IPS-18c (cell line): Measurements from ENCODE around the gene MYO1E.

ENCODE experiments used
- H3K4me3 ChIP-seq: 2 replicates; pipeline ENCODE4 v1.7.0; 2013; ENCODE audit warnings: low read depth, mild to moderate bottlenecking, low read length, moderate library complexity; ENCODE audit not compliant: insufficient read depth
- H3K9me3 ChIP-seq: one replicate; pipeline ENCODE4 v1.6.1; 2013; ENCODE audit warnings: mild to moderate bottlenecking, low read length, moderate library complexity; ENCODE audit not compliant: control insufficient read depth, insufficient read depth

The MYO1E gene

GRCh38 chr15:59335207-59335786 is 37.4 kb downstream of the MYO1E start:
- Histone ChIP-seq H3K9me3 (no peaks in the 10 kb centered on the region), H3K4me3 (no peak overlapping the region)

- Histone ChIP-seq H3K4me3 (no peak overlapping the region), H3K9me3 (no peaks in the 10 kb centered on the region)
Measured at GRCh38 chr15:59334076-59334415, 38.6 kb downstream of the MYO1E start.

GRCh38 chr15:59333401-59334075 is 39.1 kb downstream of the MYO1E start:
- Histone ChIP-seq H3K4me3 (no peak overlapping the region), H3K9me3 (no peaks in the 10 kb centered on the region)

- no peaks in the 10 kb centered on the region for H3K9me3 ChIP-seq
- H3K4me3 ChIP-seq = no peak overlapping the region
Measured at GRCh38 chr15:59332009-59332408, 40.7 kb downstream of the MYO1E start.

- H3K4me3 ChIP-seq = no peak overlapping the region
- no peaks in the 10 kb centered on the region for H3K9me3 ChIP-seq
Measured at GRCh38 chr15:59330649-59331048, 42.0 kb downstream of the MYO1E start.

- H3K9me3 ChIP-seq = no peaks in the 10 kb centered on the region
- no peak overlapping the region for H3K4me3 ChIP-seq
Measured at GRCh38 chr15:59329570-59330350, 42.9 kb downstream of the MYO1E start.

- no peaks in the 10 kb centered on the region for H3K9me3 ChIP-seq
Measured at GRCh38 chr15:59329091-59329490, 43.6 kb downstream of the MYO1E start.

GRCh38 chr15:59327942-59328341 is 44.7 kb downstream of the MYO1E start:
- no peak overlapping the region for H3K4me3 ChIP-seq
- no peaks in the 10 kb centered on the region for H3K9me3 ChIP-seq

More at GRCh38 chr15:59329091-59329490, 43.6 kb downstream of the MYO1E start:
- no peak overlapping the region for H3K4me3 ChIP-seq

GRCh38 chr15:59326856-59327255 is 45.8 kb downstream of the MYO1E start:
- no peak overlapping the region for H3K4me3 ChIP-seq
- H3K9me3 ChIP-seq = no peaks in the 10 kb centered on the region

- no peaks in the 10 kb centered on the region for H3K9me3 ChIP-seq
- no peak overlapping the region for H3K4me3 ChIP-seq
Measured at GRCh38 chr15:59322056-59322759, 50.5 kb downstream of the MYO1E start.

GRCh38 chr15:59321000-59321689 is 51.5 kb downstream of the MYO1E start:
- no peaks in the 10 kb centered on the region for H3K9me3 ChIP-seq
- H3K4me3 ChIP-seq = no peak overlapping the region

GRCh38 chr15:59317211-59317610 is 55.5 kb downstream of the MYO1E start:
- Histone ChIP-seq H3K9me3 (no peaks in the 10 kb centered on the region), H3K4me3 (no peak overlapping the region)

GRCh38 chr15:59315914-59316451 is 56.7 kb downstream of the MYO1E start:
- H3K4me3 ChIP-seq = no peak overlapping the region
- no peaks in the 10 kb centered on the region for H3K9me3 ChIP-seq

GRCh38 chr15:59313641-59314332 is 58.9 kb downstream of the MYO1E start:
- H3K9me3 ChIP-seq = no peaks in the 10 kb centered on the region
- H3K4me3 ChIP-seq = no peak overlapping the region

- Histone ChIP-seq H3K4me3 (no peak overlapping the region), H3K9me3 (no peaks in the 10 kb centered on the region)
Measured at GRCh38 chr15:59312205-59312604, 60.5 kb downstream of the MYO1E start.

GRCh38 chr15:59311195-59311594 is 61.5 kb downstream of the MYO1E start:
- H3K4me3 ChIP-seq = no peak overlapping the region
- no peaks in the 10 kb centered on the region for H3K9me3 ChIP-seq
